HG03139 (cell line): ENCODE results near the gene LOXL3.
A peak's percentile ranks its signal among the peaks of the same experiment; 100 is the strongest.

Experiments used
- ATAC-seq: cut with Tn5 transposase; IDR thresholded peaks from one replicate; pipeline ENCODE4 v1.9.1; 2021; ENCODE audit not compliant: unreplicated experiment

LOXL3 gene

DNA sequence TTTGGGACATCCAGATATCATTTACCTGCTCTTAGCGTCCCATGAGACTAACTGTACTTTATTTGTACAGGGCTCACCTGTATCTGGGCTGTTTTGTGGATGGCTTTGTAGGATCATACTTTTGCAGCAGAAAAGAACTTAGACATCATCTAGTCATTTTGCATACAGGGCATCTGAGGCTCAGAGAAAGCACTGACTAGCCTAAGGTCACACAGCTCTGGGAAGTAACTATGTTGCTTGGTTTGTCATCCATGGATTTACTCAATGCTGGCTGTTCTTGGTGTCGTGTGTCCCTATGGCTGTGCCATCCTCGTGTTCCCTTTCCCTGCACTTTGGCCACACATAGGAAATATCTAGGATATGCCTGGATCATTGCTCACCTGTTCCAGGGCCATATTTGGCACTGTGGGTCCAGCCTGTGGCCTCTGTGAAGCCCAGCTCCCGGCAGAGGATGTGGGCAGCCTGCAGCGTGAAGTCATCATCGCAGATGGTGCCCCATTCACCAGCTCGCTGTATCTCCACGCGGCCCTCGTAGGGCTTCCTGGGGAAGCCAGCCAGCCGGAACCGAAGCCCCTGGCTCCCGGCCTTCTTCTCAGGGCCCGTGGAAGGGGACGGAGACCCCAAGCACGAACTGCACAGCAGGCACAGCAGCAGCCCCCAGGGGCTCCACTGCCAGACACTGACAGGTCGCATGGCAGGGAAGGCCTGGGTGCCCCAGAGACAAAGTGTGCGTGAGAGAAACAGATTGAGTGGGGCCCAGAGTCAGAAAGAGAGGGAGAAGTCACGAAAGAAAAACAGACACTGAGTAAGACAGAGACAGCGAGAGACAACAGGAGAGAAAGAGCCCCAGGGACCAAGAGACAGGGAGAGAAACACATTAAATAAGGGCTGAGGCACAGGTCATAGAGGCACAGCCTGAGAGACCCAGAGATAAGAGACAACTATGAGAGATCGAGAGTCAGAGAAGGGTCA is 1.5 kb downstream of the LOXL3 start:
- no peak for ATAC-seq

- no peak for ATAC-seq
Observed at GRCh38 chr2:74551530-74551929, 2.2 kb downstream of the LOXL3 start.

GRCh38 chr2:74550231-74550630 is 3.5 kb downstream of the LOXL3 start:
- no peak for ATAC-seq

GRCh38 chr2:74548900-74549826 is 4.6 kb downstream of the LOXL3 start:
- no peak for ATAC-seq

- ATAC-seq, result no peak
Observed at GRCh38 chr2:74548285-74548899, 5.3 kb downstream of the LOXL3 start.

DNA sequence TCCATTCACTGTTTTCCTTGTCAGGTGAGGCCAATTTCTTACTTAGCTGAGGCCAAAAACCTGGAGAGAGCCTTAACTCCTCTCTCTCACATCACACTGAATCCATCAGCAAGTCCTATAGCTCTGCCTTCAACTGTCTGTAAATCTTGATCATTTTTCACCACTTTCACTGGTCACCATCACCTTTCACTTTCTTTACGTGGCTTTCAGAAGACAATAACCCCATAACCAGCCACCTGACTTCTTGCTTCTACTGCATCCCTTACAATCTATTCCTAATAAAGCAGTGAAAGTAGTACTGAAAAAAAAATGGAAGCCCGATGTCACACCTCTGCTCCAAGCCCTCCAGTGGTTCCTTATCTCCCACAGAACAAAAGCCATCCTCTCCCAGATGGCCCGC is 7.7 kb downstream of the LOXL3 start:
- ATAC-seq, result no peak

DNA sequence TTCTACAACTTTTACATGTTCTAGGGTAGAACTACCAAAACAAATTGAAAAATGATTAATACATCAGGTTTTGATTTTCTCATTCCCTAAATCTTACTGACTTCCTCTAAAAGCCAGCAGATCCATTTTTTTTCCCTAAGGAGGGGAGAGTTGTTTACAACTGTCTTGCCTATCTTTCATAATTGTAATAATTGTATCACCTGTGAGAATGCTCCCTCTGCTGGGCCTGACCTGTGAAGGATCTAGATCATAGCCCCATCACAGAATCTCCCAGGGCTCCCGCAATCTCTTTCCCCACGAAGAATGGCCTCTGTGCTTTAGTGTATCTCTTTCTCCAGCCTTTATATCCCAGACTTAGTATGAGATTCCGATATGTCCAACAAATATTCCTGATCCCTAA is 9.1 kb downstream of the LOXL3 start:
- no peak for ATAC-seq

GRCh38 chr2:74542978-74543377 is 10.8 kb downstream of the LOXL3 start:
- ATAC-seq, result no peak

DNA sequence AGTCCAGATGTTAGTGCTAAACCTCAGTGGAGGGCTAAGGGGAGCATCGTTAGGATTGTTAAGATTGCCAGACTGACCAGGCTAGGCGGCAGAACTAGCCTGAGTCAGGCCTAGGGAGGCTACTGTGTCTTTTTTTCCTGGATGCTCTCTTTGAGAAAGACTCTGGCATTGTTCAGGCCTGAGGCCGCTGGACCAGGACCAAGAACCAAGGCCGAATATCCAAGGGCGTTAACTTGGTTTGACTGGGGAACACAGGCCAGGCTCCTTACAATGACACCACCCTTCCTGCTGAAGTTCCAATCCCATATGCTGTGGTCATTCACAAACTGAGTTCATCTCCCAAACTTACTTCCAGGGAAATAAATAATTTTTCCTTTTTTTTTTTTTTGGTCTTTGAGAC is 13.5 kb downstream of the LOXL3 start:
- ATAC-seq, result no peak

- no peak for ATAC-seq
Observed at GRCh38 chr2:74538881-74539339, 14.8 kb downstream of the LOXL3 start.

DNA sequence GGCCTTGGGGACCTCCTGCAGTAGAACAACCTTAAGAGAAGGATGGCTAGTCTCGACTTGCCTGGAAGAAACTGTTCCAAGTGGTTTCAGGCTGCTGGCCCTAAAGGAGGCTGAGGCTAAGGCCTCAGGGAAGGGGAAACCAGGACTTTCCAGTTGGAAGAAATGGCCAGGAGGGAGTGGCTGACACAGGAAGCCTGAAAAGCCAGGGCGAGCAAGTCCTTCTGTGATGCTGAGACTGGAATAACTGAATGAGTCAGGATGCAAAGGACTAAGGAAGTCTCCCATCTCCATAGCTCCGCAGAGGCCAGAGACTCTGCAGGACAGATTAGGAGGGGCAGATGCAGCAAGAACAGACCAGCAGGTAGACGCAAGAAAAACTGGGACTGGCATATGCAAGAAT is 16.6 kb downstream of the LOXL3 start:
- ATAC-seq, result no peak

GRCh38 chr2:74536166-74536950 is 17.4 kb downstream of the LOXL3 start:
- no peak for ATAC-seq

DNA sequence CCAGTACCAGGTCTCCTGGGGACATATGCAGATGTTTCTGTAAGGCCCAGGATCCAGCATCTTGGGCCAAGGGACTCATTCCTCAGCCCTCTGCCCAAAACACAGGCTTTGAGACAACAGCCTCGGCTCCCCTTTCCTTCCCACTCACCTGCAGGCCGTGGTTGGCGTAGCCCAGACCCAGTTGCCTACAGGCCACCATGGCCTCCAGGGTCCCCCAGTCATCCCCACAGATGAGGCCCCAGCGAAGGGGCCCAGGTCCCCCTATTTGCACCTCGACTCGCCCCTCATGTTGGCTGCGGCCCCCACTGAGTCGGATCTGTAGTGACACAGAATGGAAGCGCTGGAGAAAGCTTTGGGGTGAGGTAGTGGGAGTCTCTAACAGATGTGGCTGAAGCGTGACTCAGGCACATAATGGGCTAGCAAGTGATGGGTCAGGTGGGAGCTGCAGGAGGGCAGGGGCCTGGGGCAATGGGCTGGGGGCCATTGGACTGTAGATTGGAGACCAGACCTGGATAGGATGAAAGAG is 18.2 kb downstream of the LOXL3 start:
- no peak for ATAC-seq

- ATAC-seq, result no peak
Observed at GRCh38 chr2:74534411-74534810, 19.3 kb downstream of the LOXL3 start.

GRCh38 chr2:74533464-74533863 is 20.3 kb downstream of the LOXL3 start:
- no peak for ATAC-seq

DNA sequence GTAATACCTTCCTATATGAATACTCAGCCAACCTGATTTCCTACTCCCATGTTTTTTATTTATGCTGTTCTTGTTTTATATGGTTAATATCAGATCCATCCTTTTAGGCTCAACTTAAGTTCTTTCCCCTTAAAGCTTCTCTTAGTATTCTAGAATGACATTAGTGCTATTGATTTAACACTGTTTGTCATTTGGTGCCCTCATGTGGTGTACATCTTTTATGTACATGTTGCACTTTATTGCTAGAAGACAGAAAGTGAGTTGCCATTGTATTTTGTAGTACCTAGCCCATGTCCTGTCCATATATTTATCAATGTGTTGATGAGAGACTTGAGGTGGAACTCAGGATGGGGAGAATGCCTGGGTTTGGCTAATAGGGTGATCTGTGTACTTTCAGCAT is 21.5 kb downstream of the LOXL3 start:
- ATAC-seq, result no peak

- ATAC-seq, result no peak
Observed at GRCh38 chr2:74531666-74532065, 22.1 kb downstream of the LOXL3 start.

GRCh38 chr2:74530239-74531187 is 23.2 kb downstream of the LOXL3 start:
- ATAC-seq, result peak; percentile 26
